K562 (cell line): ENCODE results near the gene LYRM1. TPM values are rescaled to one million over a fixed set of nuclear protein-coding genes. Genes with fewer than 3 reads are reported as not detected.
A peak's percentile ranks its signal among the peaks of the same experiment; 100 is the strongest.

Source experiments
- ATF3 ChIP-seq, 2 experiments: fragments of 450-650 bp in 1 of 2; sonication (generic) in 1 of 2; formaldehyde crosslinking in 1 of 2; IDR thresholded peaks in 1 of 2; conservative IDR thresholded peaks in 1 of 2; 2 replicates each; pipeline versions ENCODE4 v1.6.1 to v1.8.1; 2016 to 2023; ENCODE audit warnings: mild to moderate bottlenecking in 2 of 2, moderate library complexity in 2 of 2, inconsistent platforms in 1 of 2, missing genetic modification reagents in 1 of 2
- CEBPG ChIP-seq, 3 experiments: fragments of 200-800 bp in 1 of 3; sonication (Bioruptor generic) in 1 of 3; sonication (generic) in 1 of 3; formaldehyde crosslinking in 1 of 3; IDR thresholded peaks in 2 of 3; conservative IDR thresholded peaks in 1 of 3; 2 replicates each; pipeline versions ENCODE4 v1.6.1 to v1.8.0; 2016 to 2022; ENCODE audit warnings: missing compliant biosample characterization in 2 of 3, missing genetic modification characterization in 2 of 3, mild to moderate bottlenecking in 1 of 3, missing genetic modification reagents in 1 of 3
- COPS2 ChIP-seq: fragments of 450-650 bp; conservative IDR thresholded peaks from 2 replicates; pipeline ENCODE4 v1.6.1; 2016; ENCODE audit warnings: mild to moderate bottlenecking, moderate library complexity
- GABPB1 ChIP-seq: sonication (generic); formaldehyde crosslinking; IDR thresholded peaks from 2 replicates; pipeline ENCODE4 v1.8.0; 2022; ENCODE audit warnings: mild to moderate bottlenecking, missing genetic modification reagents
- GTF2B ChIP-seq: IDR thresholded peaks from 2 replicates; pipeline ENCODE4 v1.6.1; 2011; ENCODE audit not compliant: insufficient read length; ENCODE audit errors: extremely low read depth
- HMG20B ChIP-seq: fragments of 250-450 bp; sonication (Bioruptor Pico); IDR thresholded peaks from 2 replicates; pipeline ENCODE4 v1.5.0; 2021; ENCODE audit warnings: mild to moderate bottlenecking
- HNRNPL ChIP-seq: fragments of 200-400 bp; formaldehyde crosslinking; IDR thresholded peaks from 2 replicates; pipeline ENCODE4 v1.6.1; 2017; ENCODE audit warnings: low read depth, mild to moderate bottlenecking, low read length
- MAFG ChIP-seq: fragments of 450-650 bp; conservative IDR thresholded peaks from 2 replicates; pipeline ENCODE4 v1.6.1; 2016; ENCODE audit warnings: missing genetic modification characterization, missing compliant biosample characterization
- MAZ ChIP-seq, 2 experiments: fragments of 450-650 bp in 1 of 2; sonication (generic) in 1 of 2; formaldehyde crosslinking; IDR thresholded peaks in 1 of 2; conservative IDR thresholded peaks in 1 of 2; 2 replicates each; pipeline versions ENCODE4 v1.4.0 to v1.5.0; 2020; ENCODE audit warnings: mild to moderate bottlenecking in 1 of 2, missing genetic modification reagents in 1 of 2
- SNAPC5 ChIP-seq: fragments of 250-450 bp; sonication (Bioruptor Pico); IDR thresholded peaks from 2 replicates; pipeline ENCODE4 v1.8.0; 2021; ENCODE audit warnings: moderate library complexity, mild to moderate bottlenecking, inconsistent platforms
- THRAP3 ChIP-seq: fragments of 450-650 bp; IDR thresholded peaks from 2 replicates; pipeline ENCODE4 v1.6.1; 2016; ENCODE audit warnings: mild to moderate bottlenecking, inconsistent platforms, borderline replicate concordance
- ZBTB49 ChIP-seq: sonication (generic); formaldehyde crosslinking; IDR thresholded peaks from 2 replicates; pipeline ENCODE4 v1.8.0; 2022; ENCODE audit warnings: missing genetic modification reagents, mild to moderate bottlenecking, borderline replicate concordance
- ZNF3 ChIP-seq: fragments of 250-450 bp; sonication (Bioruptor Pico); IDR thresholded peaks from 2 replicates; pipeline ENCODE4 v1.5.0; 2021; ENCODE audit warnings: mild to moderate bottlenecking, moderate library complexity
- ZNF766 ChIP-seq: fragments of 200-800 bp; sonication (Bioruptor generic); conservative IDR thresholded peaks from 2 replicates; pipeline ENCODE4 v1.6.1; 2016; ENCODE audit warnings: missing genetic modification characterization, missing compliant biosample characterization
- polyA plus RNA-seq, 8 experiments: library from polyadenylated mRNA; depleted of rRNA in 4 of 8; stranded (reverse) in 5 of 8; unstranded in 3 of 8; fragments of >200 nt; fragmentation: Nextera tagmentation in 2 of 8; fragmentation: Illumina TruSeq in 1 of 8; extraction: Ambion mirVana in 2 of 8; extraction: Trizol in 1 of 8; gene quantifications; 2 replicates each; pipeline versions ENCODE4 v1.2.1 to v1.2.3, GENCODE V29; 2011 to 2014; ENCODE audit warnings: inconsistent platforms in 1 of 8, missing spikeins in 1 of 8
- total RNA-seq, 7 experiments: library from RNA; depleted of rRNA in 6 of 7; stranded (reverse); fragments of >200 nt in 6 of 7; fragmentation: Illumina TruSeq in 2 of 7; extraction: Trizol in 2 of 7; gene quantifications; 2 replicates each; pipeline versions ENCODE4 v1.2.1 to v1.2.3, GENCODE V29; 2011 to 2021; ENCODE audit warnings: low replicate concordance in 1 of 7
- TF ChIP-seq, protein P1 (sequence below): fragments of 250-450 bp; sonication (Bioruptor Pico); IDR thresholded peaks from 2 replicates; pipeline ENCODE4 v1.5.0; 2020; ENCODE audit warnings: mild to moderate bottlenecking
- TF ChIP-seq, protein P2 (sequence below): fragments of 250-450 bp; sonication (Bioruptor Pico); IDR thresholded peaks from 2 replicates; pipeline ENCODE4 v1.5.1; 2021; ENCODE audit warnings: mild to moderate bottlenecking

LYRM1 gene
- total and polyA plus RNA-seq, 9 of the 15 experiments (the other 6 are each of a cell fraction or from before 2014, with no cell fraction given): 17.5 to 44.1 (median 32.7) TPM

DNA sequence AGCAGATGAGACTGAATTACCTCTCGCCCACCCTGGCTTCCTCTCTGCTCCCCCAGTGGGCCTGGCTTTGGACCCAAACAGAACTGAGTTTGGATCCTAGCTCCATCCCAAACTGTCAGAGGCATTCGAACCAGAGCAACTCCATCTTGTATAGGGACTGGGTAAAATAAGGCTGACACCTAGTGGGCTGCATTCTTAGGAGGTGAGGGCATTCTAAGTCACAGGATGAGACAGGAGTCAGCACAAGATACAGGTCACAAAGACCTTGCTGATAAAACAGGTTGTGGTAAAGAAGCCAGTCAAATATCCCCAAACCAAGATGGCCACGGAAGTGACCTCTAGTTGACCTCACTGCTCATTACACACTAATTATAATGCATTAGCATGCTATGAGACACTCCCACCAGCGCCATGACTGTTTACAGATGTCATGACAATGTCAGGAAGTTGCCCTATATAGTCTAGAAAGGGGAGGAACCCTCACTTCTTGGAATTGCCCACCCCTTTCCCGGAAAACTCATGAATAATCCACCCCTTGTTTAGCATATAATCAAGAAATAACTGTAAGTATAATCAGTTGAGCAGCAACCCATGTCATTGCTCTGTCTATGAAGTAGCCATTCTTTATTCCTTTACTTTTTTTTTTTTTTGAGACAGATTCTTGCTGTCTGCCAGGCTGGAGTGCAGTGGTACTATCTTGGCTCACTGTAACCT, 44.4 kb downstream of the LYRM1 start (continued):
- TF ChIP-seq ATF3 (IDR thresholded peaks at IDR 0.05): peak; percentile 47; the same call in 1 of the 2 replicates
- no peak; the same call in none of the 2 replicates for TF ChIP-seq ATF3 (CRISPR knock-in tag; conservative IDR thresholded peaks at IDR 0.05)
- peak; percentile 96 for TF ChIP-seq HMG20B (CRISPR knock-in tag)
- no peak for TF ChIP-seq ZBTB49
- peak; percentile 100 for TF ChIP-seq ZNF766 (CRISPR knock-in tag)
- peak; percentile 97 for TF ChIP-seq ZNF3 (CRISPR knock-in tag)
- TF ChIP-seq COPS2: no peak
- TF ChIP-seq SNAPC5: peak; percentile 83
- TF ChIP-seq THRAP3: no peak
- TF ChIP-seq, protein P1, sequence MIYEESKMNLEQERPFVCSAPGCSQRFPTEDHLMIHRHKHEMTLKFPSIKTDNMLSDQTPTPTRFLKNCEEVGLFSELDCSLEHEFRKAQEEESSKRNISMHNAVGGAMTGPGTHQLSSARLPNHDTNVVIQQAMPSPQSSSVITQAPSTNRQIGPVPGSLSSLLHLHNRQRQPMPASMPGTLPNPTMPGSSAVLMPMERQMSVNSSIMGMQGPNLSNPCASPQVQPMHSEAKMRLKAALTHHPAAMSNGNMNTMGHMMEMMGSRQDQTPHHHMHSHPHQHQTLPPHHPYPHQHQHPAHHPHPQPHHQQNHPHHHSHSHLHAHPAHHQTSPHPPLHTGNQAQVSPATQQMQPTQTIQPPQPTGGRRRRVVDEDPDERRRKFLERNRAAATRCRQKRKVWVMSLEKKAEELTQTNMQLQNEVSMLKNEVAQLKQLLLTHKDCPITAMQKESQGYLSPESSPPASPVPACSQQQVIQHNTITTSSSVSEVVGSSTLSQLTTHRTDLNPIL (CRISPR knock-in tag): peak; percentile 99
- TF ChIP-seq CEBPG (CRISPR knock-in tag; IDR thresholded peaks at IDR 0.05): peak; percentile 47; the same call in 1 of the 2 replicates
- TF ChIP-seq CEBPG (tag; conservative IDR thresholded peaks at IDR 0.05 in 1 of 2, IDR thresholded peaks at IDR 0.05 in 1 of 2): peak in 1 of 2 experiments; percentile 77; a peak in 2 of 4 replicates
- no peak for TF ChIP-seq GABPB1 (CRISPR knock-in tag)
- TF ChIP-seq HNRNPL: no peak
- TF ChIP-seq GTF2B: no peak
- TF ChIP-seq, protein P2, sequence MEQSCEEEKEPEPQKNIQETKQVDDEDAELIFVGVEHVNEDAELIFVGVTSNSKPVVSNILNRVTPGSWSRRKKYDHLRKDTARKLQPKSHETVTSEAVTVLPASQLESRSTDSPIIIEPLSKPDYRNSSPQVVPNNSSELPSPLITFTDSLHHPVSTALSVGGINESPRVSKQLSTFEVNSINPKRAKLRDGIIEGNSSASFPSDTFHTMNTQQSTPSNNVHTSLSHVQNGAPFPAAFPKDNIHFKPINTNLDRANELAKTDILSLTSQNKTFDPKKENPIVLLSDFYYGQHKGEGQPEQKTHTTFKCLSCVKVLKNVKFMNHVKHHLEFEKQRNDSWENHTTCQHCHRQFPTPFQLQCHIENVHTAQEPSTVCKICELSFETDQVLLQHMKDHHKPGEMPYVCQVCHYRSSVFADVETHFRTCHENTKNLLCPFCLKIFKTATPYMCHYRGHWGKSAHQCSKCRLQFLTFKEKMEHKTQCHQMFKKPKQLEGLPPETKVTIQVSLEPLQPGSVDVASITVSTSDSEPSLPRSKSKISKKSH (CRISPR knock-in tag): peak; percentile 99
- TF ChIP-seq MAZ (CRISPR knock-in tag; conservative IDR thresholded peaks at IDR 0.05 in 1 of 2, IDR thresholded peaks at IDR 0.05 in 1 of 2): peak in 1 of 2 experiments; percentile 98; a peak in 2 of 4 replicates
- peak; percentile 84 for TF ChIP-seq MAFG (tag)
